Right atrium auricular region (tissue), 2 donors: ENCODE measurements around the gene STRADA. TPM values are rescaled to one million over a fixed set of nuclear protein-coding genes. Genes with fewer than 3 reads are reported as not detected.

Source experiments
- DNase-seq: peaks from one replicate; pipeline ENCODE4 v3.0.0-alpha.2; 2019; ENCODE audit warnings: low spot score
- H3K27ac ChIP-seq, 2 donors: fragments of 200-600 bp; sonication (generic); 1 replicate in 1 of 2; 2 replicates in 1 of 2; pipeline ENCODE4 v1.5.1; 2016 to 2019
- H3K27me3 ChIP-seq, 2 donors: fragments of 200-600 bp; sonication (generic); one replicate each; pipeline versions ENCODE4 v1.5.1 to v1.6.0; 2017 to 2019
- H3K36me3 ChIP-seq: fragments of 200-600 bp; sonication (generic); one replicate; pipeline ENCODE4 v1.5.1; 2016
- H3K4me1 ChIP-seq, 2 donors: fragments of 200-600 bp; sonication (generic); one replicate each; pipeline versions ENCODE4 v1.5.1 to v1.6.0; 2017 to 2019
- H3K4me3 ChIP-seq, 2 donors: fragments of 200-600 bp; sonication (generic); 1 replicate in 1 of 2; 2 replicates in 1 of 2; pipeline ENCODE4 v1.5.1; 2017 to 2019; ENCODE audit warnings: mild to moderate bottlenecking in 1 of 2, moderate library complexity in 1 of 2
- H3K9me3 ChIP-seq, 2 donors: fragments of 200-600 bp; sonication (generic); one replicate each; pipeline ENCODE4 v1.5.1; 2019
- CTCF ChIP-seq, 2 donors: fragments of 200-600 bp; sonication (generic); IDR thresholded peaks; one replicate each; pipeline ENCODE4 v1.5.1; 2019; ENCODE audit warnings: antibody characterized with exemption in 2 of 2
- total RNA-seq, 2 donors: library from RNA; depleted of rRNA; stranded (reverse); fragments of >200 nt; gene quantifications; one replicate each; pipeline ENCODE4 v1.1.0, GENCODE V29; 2016

The STRADA gene
- total RNA-seq, 2 donors from 2014 or later, result 13.1 to 14.4 TPM

GRCh38 chr17:63697341-63698286, 44.0 kb downstream of the STRADA start:
- TF ChIP-seq CTCF (IDR thresholded peaks at IDR 0.05), result peak in 1 of 2 donors; percentile 54
- H3K4me3 ChIP-seq, result no peak overlapping the region
- H3K4me1 ChIP-seq, result peaks cover 0 to 39% of the 10 kb centered on the region in 2 donors
- H3K9me3 ChIP-seq, result no peaks in the 10 kb centered on the region
- no peak overlapping the region for H3K27ac ChIP-seq
- peaks cover 20% of the 10 kb centered on the region for H3K36me3 ChIP-seq
- DNase-seq, result no peak
- H3K27me3 ChIP-seq, result no peaks in the 10 kb centered on the region

GRCh38 chr17:63696381-63696961, 45.1 kb downstream of the STRADA start:
- Histone ChIP-seq H3K27ac (no peak overlapping the region), H3K36me3 (peaks cover 32% of the 10 kb centered on the region), H3K27me3 (no peaks in the 10 kb centered on the region), H3K4me1 (peaks cover 0 to 35% of the 10 kb centered on the region in 2 donors), H3K9me3 (no peaks in the 10 kb centered on the region), H3K4me3 (no peak overlapping the region)
- peak in 1 of 2 donors; percentile 36 for TF ChIP-seq CTCF (IDR thresholded peaks at IDR 0.05)
- DNase-seq, result no peak

DNA sequence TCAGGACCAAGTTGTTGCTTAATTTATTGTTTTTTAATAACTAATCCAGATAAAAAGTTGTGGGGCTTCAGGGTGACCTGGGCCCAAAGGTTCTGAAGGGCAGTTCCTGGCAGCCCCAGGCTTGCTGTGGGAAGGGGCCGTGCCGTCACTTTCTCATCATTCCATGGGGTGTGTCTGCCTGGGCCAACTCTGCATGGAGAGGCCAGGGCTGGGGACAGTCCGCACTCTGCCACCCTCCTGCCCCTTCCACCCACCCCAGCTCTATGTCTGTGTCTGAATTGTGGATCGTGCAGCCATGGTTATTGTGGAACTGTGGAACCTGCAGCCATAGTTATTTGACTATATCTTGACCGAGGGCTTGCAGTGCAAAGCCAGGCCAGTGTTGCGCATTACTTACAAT, 45.7 kb downstream of the STRADA start:
- Histone ChIP-seq H3K27me3 (no peaks in the 10 kb centered on the region), H3K9me3 (no peaks in the 10 kb centered on the region), H3K27ac (no peak overlapping the region), H3K4me1 (peaks cover 0 to 29% of the 10 kb centered on the region in 2 donors), H3K4me3 (no peak overlapping the region), H3K36me3 (peaks cover 38% of the 10 kb centered on the region)
- no peak for TF ChIP-seq CTCF (IDR thresholded peaks at IDR 0.05)
- no peak for DNase-seq

- H3K9me3 ChIP-seq, result no peaks in the 10 kb centered on the region
- H3K27ac ChIP-seq, result no peak overlapping the region
- no peaks in the 10 kb centered on the region for H3K27me3 ChIP-seq
- H3K4me3 ChIP-seq, result no peak overlapping the region
- H3K4me1 ChIP-seq, result peaks cover 0 to 22% of the 10 kb centered on the region in 2 donors
- DNase-seq, result no peak
- peaks cover 45% of the 10 kb centered on the region for H3K36me3 ChIP-seq
- TF ChIP-seq CTCF (IDR thresholded peaks at IDR 0.05), result no peak
These were observed 46.4 kb downstream of the STRADA start for GRCh38 chr17:63694950-63695773.

GRCh38 chr17:63694229-63694949, 47.2 kb downstream of the STRADA start:
- no peak for TF ChIP-seq CTCF (IDR thresholded peaks at IDR 0.05)
- Histone ChIP-seq H3K4me3 (no peak overlapping the region), H3K4me1 (peaks cover 0 to 22% of the 10 kb centered on the region in 2 donors), H3K36me3 (peaks cover 53% of the 10 kb centered on the region), H3K27ac (no peak overlapping the region), H3K27me3 (no peaks in the 10 kb centered on the region), H3K9me3 (no peaks in the 10 kb centered on the region)
- no peak for DNase-seq
